SJCRH30 (cell line): ENCODE measurements around the gene GABRR2. TPM values are rescaled to one million over a fixed set of nuclear protein-coding genes. Genes with fewer than 3 reads are reported as not detected.

Experiments used
- DNase-seq, 2 experiments: peaks; one replicate each; pipeline ENCODE4 v3.0.0-alpha.2; 2015 to 2020
- H3K27ac ChIP-seq: fragments of 250-450 bp; sonication (Bioruptor Pico); 2 replicates; pipeline ENCODE4 v1.5.1; 2020; ENCODE audit warnings: mild to moderate bottlenecking, moderate library complexity
- H3K27me3 ChIP-seq: fragments of 250-450 bp; sonication (Bioruptor Pico); 2 replicates; pipeline ENCODE4 v1.5.1; 2020; ENCODE audit warnings: mild to moderate bottlenecking, moderate library complexity
- H3K36me3 ChIP-seq: fragments of 250-450 bp; sonication (Bioruptor Pico); 2 replicates; pipeline ENCODE4 v1.5.1; 2020; ENCODE audit warnings: mild to moderate bottlenecking, moderate library complexity
- H3K4me1 ChIP-seq: fragments of 250-450 bp; sonication (Bioruptor Pico); 2 replicates; pipeline ENCODE4 v1.5.1; 2020; ENCODE audit warnings: mild to moderate bottlenecking, moderate library complexity
- H3K4me3 ChIP-seq: fragments of 250-450 bp; sonication (Bioruptor Pico); 2 replicates; pipeline ENCODE4 v1.5.1; 2020; ENCODE audit warnings: mild to moderate bottlenecking, moderate library complexity
- H3K9me3 ChIP-seq: fragments of 250-450 bp; sonication (Bioruptor Pico); replicated peaks from 2 replicates; pipeline ENCODE4 v1.5.1; 2020; ENCODE audit warnings: mild to moderate bottlenecking, moderate library complexity
- total RNA-seq: library from RNA; depleted of rRNA; stranded (reverse); fragments of >200 nt; shearing (Covaris generic); gene quantifications from 2 replicates; pipeline ENCODE4 v1.2.3, GENCODE V29; 2014

The GABRR2 gene
- total RNA-seq, 1 experiment from 2014 or later = 0.32 TPM

DNA sequence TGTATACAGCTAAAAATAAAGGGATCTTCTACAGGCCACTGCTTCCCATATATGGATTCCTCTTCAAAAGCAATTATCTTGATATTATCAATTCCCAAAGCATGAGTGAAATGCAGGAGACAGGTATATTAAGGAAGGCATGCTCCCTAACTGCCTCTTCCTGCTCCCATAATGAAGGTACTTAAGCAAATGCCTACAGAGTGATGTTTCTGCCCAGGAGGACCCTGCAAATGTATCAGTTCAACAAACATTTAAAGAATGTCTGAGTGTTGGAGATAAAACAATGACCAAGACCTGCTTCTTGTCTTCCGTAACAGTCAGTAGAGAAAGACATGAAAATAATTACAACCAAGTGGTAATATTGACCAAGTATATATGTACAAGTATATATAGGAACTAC lies 33.3 kb upstream of the GABRR2 start:
- no peak overlapping the region for H3K4me3 ChIP-seq
- H3K36me3 ChIP-seq = no peaks in the 10 kb centered on the region
- H3K27ac ChIP-seq = no peak overlapping the region
- no peaks in the 10 kb centered on the region for H3K27me3 ChIP-seq
- no peaks in the 10 kb centered on the region for H3K9me3 ChIP-seq
- no peaks in the 10 kb centered on the region; the same call in 1 of the 2 replicates for H3K4me1 ChIP-seq
- no peak for DNase-seq

DNA sequence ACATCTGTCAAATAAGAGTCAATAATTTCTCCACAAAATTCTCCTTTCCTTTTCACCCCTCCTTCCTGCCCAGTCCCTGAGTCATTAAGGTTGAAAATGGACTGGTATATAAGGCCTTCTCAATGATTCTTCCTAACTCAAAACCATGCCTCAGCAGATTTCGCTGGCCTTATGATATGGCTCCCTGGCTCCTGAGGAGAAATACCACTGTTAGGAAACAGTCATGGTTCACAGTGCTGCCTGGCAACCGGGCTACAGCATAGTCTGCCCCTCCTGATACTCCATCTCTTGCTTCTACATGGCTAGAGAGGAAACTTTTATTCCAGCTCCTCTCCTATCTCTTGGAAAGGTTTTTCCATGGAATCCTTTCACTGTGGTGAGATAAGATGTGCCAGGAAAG lies 32.7 kb upstream of the GABRR2 start:
- Histone ChIP-seq H3K36me3 (no peaks in the 10 kb centered on the region), H3K27ac (no peak overlapping the region), H3K4me1 (no peaks in the 10 kb centered on the region), H3K9me3 (no peaks in the 10 kb centered on the region), H3K4me3 (no peak overlapping the region), H3K27me3 (no peaks in the 10 kb centered on the region)
- DNase-seq = no peak

GRCh38 chr6:89346433-89346832 lies 31.3 kb upstream of the GABRR2 start:
- H3K4me3 ChIP-seq = no peak overlapping the region
- DNase-seq = no peak
- H3K27ac ChIP-seq = no peak overlapping the region
- H3K36me3 ChIP-seq = peaks cover 10% of the 10 kb centered on the region
- H3K9me3 ChIP-seq = no peaks in the 10 kb centered on the region
- H3K27me3 ChIP-seq = no peaks in the 10 kb centered on the region
- no peaks in the 10 kb centered on the region for H3K4me1 ChIP-seq

GRCh38 chr6:89339565-89339964 lies 24.5 kb upstream of the GABRR2 start:
- DNase-seq = no peak
- H3K36me3 ChIP-seq = peaks cover 53% of the 10 kb centered on the region

GRCh38 chr6:89335164-89335563 lies 20.1 kb upstream of the GABRR2 start:
- Histone ChIP-seq H3K36me3 (peaks cover 66% of the 10 kb centered on the region), H3K4me3 (no peak overlapping the region), H3K27me3 (no peaks in the 10 kb centered on the region), H3K9me3 (no peaks in the 10 kb centered on the region), H3K4me1 (no peaks in the 10 kb centered on the region), H3K27ac (no peak overlapping the region)
- no peak for DNase-seq

More at GRCh38 chr6:89339565-89339964, 24.5 kb upstream of the GABRR2 start:
- Histone ChIP-seq H3K27me3 (no peaks in the 10 kb centered on the region), H3K9me3 (no peaks in the 10 kb centered on the region), H3K4me3 (no peak overlapping the region), H3K4me1 (no peaks in the 10 kb centered on the region), H3K27ac (no peak overlapping the region)

DNA sequence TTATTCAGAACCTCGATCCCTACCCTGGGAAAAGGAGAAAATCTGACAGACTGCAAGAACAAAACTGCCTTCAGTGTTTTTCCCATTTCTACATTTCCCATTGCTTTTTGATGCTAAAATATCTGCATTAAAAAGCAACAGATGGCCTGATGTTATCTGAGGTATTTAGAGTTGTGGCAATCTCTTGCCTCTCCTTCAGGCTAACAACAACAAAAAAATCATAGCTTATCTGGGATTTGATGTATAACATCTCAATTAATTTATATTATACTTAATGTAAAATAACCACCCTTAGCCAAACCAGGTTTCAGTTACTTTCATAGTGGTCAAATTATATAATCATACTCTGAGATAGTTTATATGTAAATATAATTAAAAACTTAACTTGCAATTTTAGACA lies 15.8 kb upstream of the GABRR2 start:
- no peak overlapping the region for H3K4me3 ChIP-seq
- H3K9me3 ChIP-seq = no peaks in the 10 kb centered on the region
- no peaks in the 10 kb centered on the region for H3K27me3 ChIP-seq
- no peak for DNase-seq
- no peaks in the 10 kb centered on the region for H3K4me1 ChIP-seq
- H3K27ac ChIP-seq = no peak overlapping the region
- H3K36me3 ChIP-seq = peaks cover 73% of the 10 kb centered on the region

DNA sequence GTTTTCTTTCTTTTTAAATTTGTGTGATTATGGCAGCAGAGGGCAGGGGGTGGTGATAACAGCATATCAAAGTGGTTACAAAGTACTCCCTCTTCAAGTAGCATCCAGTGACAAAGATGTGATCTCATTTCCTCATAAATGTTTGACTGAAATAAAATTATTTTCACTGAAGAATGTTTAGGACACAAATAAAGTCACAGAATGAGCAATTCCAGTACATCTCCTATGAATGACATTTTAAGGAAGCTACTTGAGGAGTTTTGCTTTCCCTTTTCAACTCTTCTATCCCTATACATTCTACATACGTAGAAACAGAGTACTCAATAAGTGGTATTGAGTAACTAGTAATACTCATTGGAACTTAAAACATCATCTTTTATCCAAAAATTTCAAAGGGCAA lies 13.9 kb upstream of the GABRR2 start:
- H3K36me3 ChIP-seq = peaks cover 57% of the 10 kb centered on the region

DNA sequence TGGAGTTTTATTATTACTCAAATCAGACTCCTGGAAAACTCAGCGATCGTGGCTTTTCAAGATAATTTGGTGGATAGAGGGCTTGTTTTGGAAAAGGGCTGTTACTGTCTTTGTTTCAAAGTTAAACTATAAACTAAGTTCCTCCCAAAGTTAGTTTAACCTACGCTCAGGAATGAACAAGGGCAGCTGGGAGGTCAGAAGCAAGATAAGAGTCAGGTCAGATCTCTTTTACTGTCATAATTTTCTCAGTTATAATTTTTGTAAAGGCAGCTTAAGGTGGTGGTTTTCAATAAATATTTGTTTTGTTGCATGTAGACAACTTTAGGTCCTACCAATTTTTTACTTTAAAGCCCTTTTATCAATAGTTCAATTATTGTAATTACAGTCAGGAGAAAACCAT lies 9.2 kb upstream of the GABRR2 start:
- DNase-seq = no peak
- Histone ChIP-seq H3K27me3 (no peaks in the 10 kb centered on the region), H3K36me3 (peaks cover 20% of the 10 kb centered on the region), H3K27ac (no peak overlapping the region), H3K4me3 (no peak overlapping the region), H3K9me3 (peaks cover 10% of the 10 kb centered on the region), H3K4me1 (no peaks in the 10 kb centered on the region)

More for the DNA sequence above, 13.9 kb upstream of the GABRR2 start:
- Histone ChIP-seq H3K9me3 (no peaks in the 10 kb centered on the region), H3K4me3 (no peak overlapping the region), H3K27ac (no peak overlapping the region), H3K27me3 (no peaks in the 10 kb centered on the region), H3K4me1 (no peaks in the 10 kb centered on the region)
- DNase-seq = no peak

- Histone ChIP-seq H3K4me1 (no peaks in the 10 kb centered on the region), H3K4me3 (no peak overlapping the region), H3K27me3 (no peaks in the 10 kb centered on the region), H3K27ac (no peak overlapping the region), H3K9me3 (peaks cover 12% of the 10 kb centered on the region), H3K36me3 (peaks cover 13% of the 10 kb centered on the region)
- no peak for DNase-seq
Observed at GRCh38 chr6:89323511-89323971, 8.4 kb upstream of the GABRR2 start.

- no peaks in the 10 kb centered on the region for H3K4me1 ChIP-seq
- H3K27ac ChIP-seq = no peak overlapping the region
- no peak for DNase-seq
- no peaks in the 10 kb centered on the region for H3K27me3 ChIP-seq
- no peak overlapping the region for H3K4me3 ChIP-seq
- peaks cover 12% of the 10 kb centered on the region for H3K9me3 ChIP-seq
- H3K36me3 ChIP-seq = no peaks in the 10 kb centered on the region
Observed at GRCh38 chr6:89321131-89321970, 6.3 kb upstream of the GABRR2 start.

GRCh38 chr6:89320012-89320559 lies 5.0 kb upstream of the GABRR2 start:
- H3K9me3 ChIP-seq = peaks cover 12% of the 10 kb centered on the region
- H3K4me1 ChIP-seq = no peaks in the 10 kb centered on the region
- DNase-seq = no peak
- no peaks in the 10 kb centered on the region for H3K27me3 ChIP-seq
- H3K27ac ChIP-seq = no peak overlapping the region
- no peak overlapping the region for H3K4me3 ChIP-seq
- no peaks in the 10 kb centered on the region for H3K36me3 ChIP-seq

GRCh38 chr6:89317067-89317466 lies 2.0 kb upstream of the GABRR2 start:
- H3K27ac ChIP-seq = no peak overlapping the region
- no peak overlapping the region for H3K4me3 ChIP-seq
- peaks cover 14% of the 10 kb centered on the region for H3K4me1 ChIP-seq
- no peak for DNase-seq
- no peaks in the 10 kb centered on the region for H3K27me3 ChIP-seq
- H3K9me3 ChIP-seq = peaks cover 12% of the 10 kb centered on the region
- H3K36me3 ChIP-seq = no peaks in the 10 kb centered on the region

GRCh38 chr6:89314692-89315091 lies 407 bp downstream of the GABRR2 start:
- Histone ChIP-seq H3K9me3 (peaks cover 3% of the 10 kb centered on the region; the same call in 1 of the 2 replicates), H3K36me3 (no peaks in the 10 kb centered on the region), H3K4me3 (no peak overlapping the region), H3K27ac (no peak overlapping the region), H3K27me3 (no peaks in the 10 kb centered on the region), H3K4me1 (peaks cover 32% of the 10 kb centered on the region)
- DNase-seq = no peak

GRCh38 chr6:89313006-89313405 lies 2.1 kb downstream of the GABRR2 start:
- no peak overlapping the region for H3K4me3 ChIP-seq
- peak; percentile 28 to 71 for DNase-seq

DNA sequence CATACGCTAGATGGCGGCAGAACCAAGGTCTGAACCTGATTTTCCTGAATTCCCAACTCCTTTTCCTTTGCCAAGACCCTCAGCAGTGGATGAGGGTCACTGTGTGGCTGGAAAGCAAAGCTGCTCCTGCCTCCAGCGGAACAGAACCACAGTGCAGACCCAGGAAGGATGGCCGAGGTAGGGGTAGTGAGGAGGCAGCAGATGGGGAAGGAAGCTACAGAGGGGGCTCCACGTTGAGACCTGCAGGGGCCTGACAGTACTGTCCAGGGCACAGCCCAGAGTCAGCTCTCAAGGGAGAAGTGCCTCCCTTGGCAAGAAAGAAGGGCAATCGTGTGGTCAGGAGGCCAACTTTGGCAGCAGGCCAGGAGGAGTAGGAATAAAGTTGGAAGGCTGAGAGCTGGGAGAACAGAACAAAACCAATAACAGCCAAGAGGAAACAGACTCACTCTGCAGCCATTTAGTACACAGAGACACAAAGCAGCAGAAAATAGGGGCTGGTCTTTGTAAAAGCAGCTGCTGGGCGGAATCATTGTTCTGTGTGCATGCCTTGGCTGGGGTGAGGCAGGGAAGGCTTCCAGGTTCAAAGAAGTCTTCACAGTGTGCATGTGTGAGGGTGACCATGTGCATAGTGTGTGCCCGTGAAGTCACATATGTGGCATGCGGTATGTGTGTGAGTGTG lies 3.1 kb downstream of the GABRR2 start:
- no peaks in the 10 kb centered on the region for H3K36me3 ChIP-seq
- H3K4me3 ChIP-seq = peak overlapping the region; percentile 27
- no peaks in the 10 kb centered on the region for H3K27me3 ChIP-seq
- peak overlapping the region; percentile 78 for H3K27ac ChIP-seq
- no peaks in the 10 kb centered on the region for H3K9me3 ChIP-seq
- DNase-seq = peak; percentile 73 to 89
- peaks cover 32% of the 10 kb centered on the region for H3K4me1 ChIP-seq

More at GRCh38 chr6:89313006-89313405, 2.1 kb downstream of the GABRR2 start:
- Histone ChIP-seq H3K4me1 (peaks cover 32% of the 10 kb centered on the region), H3K27me3 (no peaks in the 10 kb centered on the region), H3K36me3 (no peaks in the 10 kb centered on the region), H3K9me3 (no peaks in the 10 kb centered on the region; the same call in 1 of the 2 replicates), H3K27ac (peak overlapping the region; percentile 78)
